ENCODE results near the gene DGCR2.

Gene DGCR2

DNA sequence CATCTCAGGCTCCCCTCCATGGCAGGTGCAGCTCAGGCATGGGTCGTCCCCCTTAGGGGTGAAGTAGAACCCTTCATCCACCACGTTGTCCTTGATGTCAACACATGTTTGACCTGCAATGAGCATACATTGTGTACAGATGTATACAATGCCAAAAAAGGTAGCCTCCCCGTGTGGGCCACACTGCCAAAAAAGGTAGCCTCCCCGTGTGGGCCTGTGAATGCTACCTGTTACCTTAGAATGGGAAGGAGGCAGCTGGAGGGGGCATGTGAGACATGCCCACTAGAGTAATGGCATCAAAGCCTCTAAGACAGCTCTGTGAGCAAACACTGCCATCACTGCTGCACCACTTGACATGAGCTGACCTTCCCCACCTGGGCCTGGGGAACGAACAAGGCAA lies 73.7 kb downstream of the DGCR2 start:
- TF ChIP-seq, protein P1, sequence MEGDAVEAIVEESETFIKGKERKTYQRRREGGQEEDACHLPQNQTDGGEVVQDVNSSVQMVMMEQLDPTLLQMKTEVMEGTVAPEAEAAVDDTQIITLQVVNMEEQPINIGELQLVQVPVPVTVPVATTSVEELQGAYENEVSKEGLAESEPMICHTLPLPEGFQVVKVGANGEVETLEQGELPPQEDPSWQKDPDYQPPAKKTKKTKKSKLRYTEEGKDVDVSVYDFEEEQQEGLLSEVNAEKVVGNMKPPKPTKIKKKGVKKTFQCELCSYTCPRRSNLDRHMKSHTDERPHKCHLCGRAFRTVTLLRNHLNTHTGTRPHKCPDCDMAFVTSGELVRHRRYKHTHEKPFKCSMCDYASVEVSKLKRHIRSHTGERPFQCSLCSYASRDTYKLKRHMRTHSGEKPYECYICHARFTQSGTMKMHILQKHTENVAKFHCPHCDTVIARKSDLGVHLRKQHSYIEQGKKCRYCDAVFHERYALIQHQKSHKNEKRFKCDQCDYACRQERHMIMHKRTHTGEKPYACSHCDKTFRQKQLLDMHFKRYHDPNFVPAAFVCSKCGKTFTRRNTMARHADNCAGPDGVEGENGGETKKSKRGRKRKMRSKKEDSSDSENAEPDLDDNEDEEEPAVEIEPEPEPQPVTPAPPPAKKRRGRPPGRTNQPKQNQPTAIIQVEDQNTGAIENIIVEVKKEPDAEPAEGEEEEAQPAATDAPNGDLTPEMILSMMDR (IDR thresholded peaks at IDR 0.05; ENCODE audit: insufficient read depth, missing control alignments): no peak
- FAIRE-seq: no peak
- DNase-seq (ENCODE audit: insufficient read length, low spot score): no peak

DNA sequence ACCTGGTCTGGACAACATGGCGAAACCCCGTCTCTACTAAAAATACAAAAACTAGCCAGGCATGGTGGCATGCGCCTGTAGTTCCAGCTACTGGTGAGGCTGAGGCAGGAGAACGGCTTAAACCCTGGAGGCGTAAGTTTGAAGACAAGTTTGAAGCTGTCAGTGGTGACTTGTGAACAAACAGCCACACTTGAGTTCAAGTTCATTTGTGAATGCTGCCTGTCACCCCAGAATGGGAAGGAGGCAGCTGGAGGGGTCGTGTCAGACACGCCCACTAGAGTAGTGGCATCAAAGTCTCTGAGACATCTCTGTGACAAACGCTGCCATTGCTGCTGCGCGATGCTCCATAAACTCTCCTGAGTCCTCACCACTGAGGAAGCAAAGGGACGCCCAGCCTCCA lies 74.2 kb downstream of the DGCR2 start:
- FAIRE-seq: no peak

DNA sequence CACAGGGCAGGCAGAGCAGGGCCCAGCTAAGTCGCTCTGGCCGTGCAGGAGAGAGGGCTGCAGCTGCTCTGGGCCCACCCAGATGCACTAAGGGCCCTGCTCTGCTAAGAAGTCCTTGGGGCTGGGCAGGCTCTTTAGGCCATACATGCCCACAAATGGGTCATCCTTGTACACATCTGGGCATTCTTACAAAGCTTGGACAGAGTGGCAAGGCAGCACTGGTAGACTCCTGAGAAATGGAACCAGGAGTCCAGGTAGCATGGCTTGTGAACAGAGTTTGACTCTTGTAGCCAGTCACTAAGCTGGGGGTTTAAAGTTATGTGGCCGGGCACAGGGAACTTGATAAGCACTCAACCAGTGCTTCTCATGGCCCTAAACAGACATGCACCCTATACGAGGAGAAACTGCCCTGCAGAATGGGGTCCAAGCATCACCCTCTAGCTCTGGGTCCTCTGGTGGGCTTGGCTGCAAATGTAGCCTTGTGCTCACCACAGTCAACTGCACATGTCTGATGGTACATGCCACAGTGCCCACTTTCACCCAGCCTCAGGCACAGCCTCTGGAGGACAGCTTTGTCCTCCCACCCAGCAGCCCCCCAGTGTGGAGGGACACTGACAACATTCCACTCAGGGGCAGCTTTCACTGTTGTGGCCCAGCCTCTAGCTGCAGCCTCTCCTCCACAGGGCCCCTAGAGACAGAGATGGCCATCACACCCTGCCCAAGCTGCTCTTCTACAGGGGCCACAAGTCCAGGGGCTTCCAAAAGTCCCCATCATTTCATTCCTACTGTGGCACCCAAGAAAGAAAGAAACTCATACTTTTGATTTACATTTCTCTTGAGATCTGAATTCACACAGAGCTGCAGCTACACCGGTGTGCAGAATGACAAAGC lies 75.2 kb downstream of the DGCR2 start:
- FAIRE-seq: no peak
- TF ChIP-seq, protein P1 (IDR thresholded peaks at IDR 0.05; ENCODE audit: insufficient read depth, missing control alignments): no peak
- no peak for DNase-seq (ENCODE audit: insufficient read length, low spot score)

More for the DNA sequence above, 74.2 kb downstream of the DGCR2 start:
- no peak for DNase-seq (ENCODE audit: insufficient read length, low spot score)
- TF ChIP-seq, protein P1 (IDR thresholded peaks at IDR 0.05; ENCODE audit: insufficient read depth, missing control alignments): no peak

DNA sequence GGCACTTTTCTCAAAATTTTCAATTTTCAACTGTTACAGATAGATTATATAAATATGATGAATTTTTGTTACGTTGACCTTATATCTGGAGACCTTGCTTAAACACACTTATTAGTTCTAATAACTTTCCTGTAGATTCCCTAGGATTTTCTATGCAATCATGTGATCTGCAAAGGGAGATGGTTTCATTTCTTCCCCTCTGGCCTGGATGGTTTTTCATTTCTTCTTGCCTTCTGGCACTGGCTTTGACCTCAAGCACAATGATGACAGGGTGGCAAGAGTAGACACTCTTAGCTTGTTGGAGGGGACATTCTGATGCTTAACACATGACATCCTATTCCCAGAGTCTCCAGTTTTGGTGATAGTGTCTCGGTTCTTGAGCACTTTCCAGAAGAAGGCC lies 75.9 kb downstream of the DGCR2 start:
- DNase-seq (ENCODE audit: insufficient read length, low spot score): no peak
- TF ChIP-seq, protein P1 (IDR thresholded peaks at IDR 0.05; ENCODE audit: insufficient read depth, missing control alignments): no peak
- no peak for FAIRE-seq

DNA sequence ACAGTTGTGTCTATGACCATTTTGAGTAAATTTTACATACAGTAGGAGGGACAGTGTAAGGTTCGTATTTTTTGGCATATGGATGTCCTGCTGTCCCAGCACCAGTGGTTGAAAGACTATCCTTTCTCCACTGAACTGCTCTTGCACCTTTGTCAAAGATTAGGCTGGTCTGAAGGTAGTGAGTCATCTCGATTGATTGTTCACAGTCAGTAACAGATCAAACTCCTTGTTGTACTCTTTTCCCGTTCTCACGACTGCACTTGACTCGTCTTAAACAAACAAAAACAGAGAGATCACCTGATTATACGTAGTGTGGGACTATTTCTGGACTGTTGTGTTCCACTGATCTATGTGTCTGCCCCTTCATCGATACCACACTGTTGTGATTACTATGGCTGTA lies 77.1 kb downstream of the DGCR2 start:
- FAIRE-seq: no peak
- TF ChIP-seq, protein P1 (IDR thresholded peaks at IDR 0.05; ENCODE audit: insufficient read depth, missing control alignments): no peak
- DNase-seq (ENCODE audit: insufficient read length, low spot score): no peak

DNA sequence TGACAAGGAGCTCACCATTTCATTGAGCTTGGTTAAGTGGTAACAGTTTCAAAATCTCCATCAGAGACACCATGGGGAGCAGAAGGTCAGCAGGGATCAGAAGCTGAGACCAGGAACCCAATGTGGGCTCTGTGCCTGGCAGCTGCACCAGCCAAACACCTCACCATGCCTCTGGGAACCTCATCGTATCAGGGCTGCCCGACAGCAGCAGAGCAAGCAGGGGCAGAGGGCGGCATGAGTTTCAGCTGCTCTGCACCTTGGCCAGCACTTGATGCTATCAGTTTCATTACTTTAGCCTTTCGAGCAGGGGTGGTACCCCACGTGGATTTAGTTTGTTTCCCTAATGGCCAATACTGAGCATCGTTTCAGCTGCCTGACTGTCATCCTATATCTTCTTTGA lies 77.8 kb downstream of the DGCR2 start:
- DNase-seq (ENCODE audit: insufficient read length, low spot score) (no peak), FAIRE-seq (no peak)
- TF ChIP-seq, protein P1 (IDR thresholded peaks at IDR 0.05; ENCODE audit: insufficient read depth, missing control alignments): no peak
